Calu3 (cell line): ENCODE measurements around the gene ZNF396. TPM values are rescaled to one million over a fixed set of nuclear protein-coding genes. Genes with fewer than 3 reads are reported as not detected.

ENCODE experiments used
- BruUV-seq: library from RNA; stranded (reverse); fragments of 400-500 nt; replicated peaks from 2 replicates; lab custom pipeline; 2021; lab: Mats Ljungman, UMichigan
- CTCF ChIA-PET: fragments of 300-600 bp; sonication (Branson Sonifier 250); formaldehyde crosslinking; loops from one replicate; lab custom pipeline; 2022; ENCODE audit warnings: antibody characterized with exemption; lab: Charles Lee
- DNase-seq: peaks from one replicate; pipeline ENCODE4 v3.0.0; 2022
- H3K27ac Mint-ChIP-seq: one replicate; pipeline ENCODE4 v1.8.0; 2022; ENCODE audit warnings: mixed read lengths; ENCODE audit not compliant: unreplicated experiment
- H3K27me3 Mint-ChIP-seq: one replicate; pipeline ENCODE4 v1.8.0; 2022; ENCODE audit warnings: mixed read lengths; ENCODE audit not compliant: unreplicated experiment
- H3K36me3 Mint-ChIP-seq: one replicate; pipeline ENCODE4 v1.8.0; 2022; ENCODE audit warnings: mild to moderate bottlenecking, moderate library complexity, mixed read lengths; ENCODE audit not compliant: insufficient read depth, unreplicated experiment
- H3K4me1 Mint-ChIP-seq: one replicate; pipeline ENCODE4 v1.8.0; 2022; ENCODE audit warnings: mild to moderate bottlenecking, low read depth, mixed read lengths; ENCODE audit not compliant: unreplicated experiment
- H3K4me3 Mint-ChIP-seq: one replicate; pipeline ENCODE4 v1.8.0; 2022; ENCODE audit warnings: mild to moderate bottlenecking, low read depth, moderate library complexity, mixed read lengths; ENCODE audit not compliant: unreplicated experiment
- H3K9me3 Mint-ChIP-seq: one replicate; pipeline ENCODE4 v1.8.0; 2022; ENCODE audit warnings: low read depth, mixed read lengths; ENCODE audit not compliant: unreplicated experiment
- CTCF ChIP-seq: fragments of 200-600 bp; IDR thresholded peaks from one replicate; pipeline ENCODE4 v1.8.0; 2022; ENCODE audit warnings: antibody characterized with exemption; ENCODE audit not compliant: unreplicated experiment
- intact Hi-C: fragments of 100-400 bp; cut with micrococcal nuclease; formaldehyde crosslinking; loops from one replicate; pipeline ENCODE4 v1.10.0; 2022; ENCODE audit not compliant: unreplicated experiment
- total RNA-seq: library from RNA; stranded (reverse); gene quantifications from 2 replicates; pipeline ENCODE4 v1.2.3, GENCODE V29; 2022

The ZNF396 gene
- total RNA-seq, 1 experiment from 2014 or later = 1.7 TPM

DNA sequence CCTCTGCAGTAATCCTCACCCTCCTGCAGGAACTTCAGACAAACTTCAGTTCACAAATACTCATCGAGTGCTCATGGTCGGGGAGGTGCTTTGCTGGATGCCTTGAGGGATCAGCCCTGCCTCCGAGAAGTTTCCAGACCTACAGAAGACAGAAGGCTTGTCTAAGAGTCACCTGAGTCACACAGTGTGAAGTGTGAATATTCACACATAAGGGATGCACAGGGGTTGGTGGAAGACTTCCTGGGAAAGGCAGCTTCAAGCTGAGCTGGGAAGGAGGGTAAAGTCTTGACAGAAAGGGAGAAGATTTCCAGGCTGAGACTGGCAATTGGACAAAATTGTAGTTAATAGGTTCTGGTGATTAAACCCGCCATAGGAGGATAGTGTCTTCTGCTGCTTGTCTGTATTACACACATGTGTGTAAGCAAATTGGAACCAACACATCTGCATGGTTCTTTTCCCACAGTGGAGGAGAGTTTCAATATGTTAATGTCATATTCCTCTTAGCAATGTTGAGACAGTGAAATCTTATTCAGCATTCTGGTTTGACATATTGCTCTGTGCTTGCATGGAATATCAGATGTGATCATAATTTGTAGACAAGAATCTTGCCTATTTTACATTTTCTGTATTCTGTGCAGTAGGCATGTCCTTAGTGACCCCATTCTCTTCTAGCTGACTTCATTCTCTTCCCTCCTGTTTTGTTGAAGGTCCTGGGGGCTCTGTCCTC is 34.7 kb upstream of the ZNF396 start:
- BruUV-seq = no TSS peak
- H3K4me1 Mint-ChIP-seq = peaks cover 67% of the 10 kb centered on the region
- H3K36me3 Mint-ChIP-seq = no peaks in the 10 kb centered on the region
- H3K27ac Mint-ChIP-seq = peak overlapping the region; percentile 13
- no peaks in the 10 kb centered on the region for H3K27me3 Mint-ChIP-seq
- no peaks in the 10 kb centered on the region for H3K9me3 Mint-ChIP-seq
- CTCF ChIA-PET = no interaction called here
- no peak overlapping the region for H3K4me3 Mint-ChIP-seq
- intact Hi-C loops = no loop called here
- TF ChIP-seq CTCF = no peak
- no peak for DNase-seq

GRCh38 chr18:35410561-35410960 is 33.4 kb upstream of the ZNF396 start:
- Mint-ChIP-seq H3K36me3 (no peaks in the 10 kb centered on the region), H3K27me3 (no peaks in the 10 kb centered on the region), H3K4me3 (no peak overlapping the region), H3K27ac (no peak overlapping the region), H3K4me1 (peaks cover 59% of the 10 kb centered on the region), H3K9me3 (no peaks in the 10 kb centered on the region)
- intact Hi-C loops = no loop called here
- no peak for DNase-seq
- BruUV-seq = no TSS peak
- CTCF ChIA-PET = interaction anchor here (0.7 to 1.7 kb wide), 2 partner anchors 68 to 460 kb away, joined by 3 to 4 read pairs; no protein-coding TSS in a partner anchor
- no peak for TF ChIP-seq CTCF

- no peaks in the 10 kb centered on the region for H3K27me3 Mint-ChIP-seq
- intact Hi-C loops = loop anchor here (2.0 to 10.0 kb wide), 5 partner anchors 69 to 295 kb away; no protein-coding TSS in a partner anchor
- no peaks in the 10 kb centered on the region for H3K36me3 Mint-ChIP-seq
- peak overlapping the region; percentile 25 for H3K27ac Mint-ChIP-seq
- BruUV-seq = no TSS peak
- CTCF ChIA-PET = interaction anchor here (1.7 kb wide), 1 partner anchor 69 kb away, joined by 4 read pairs; no protein-coding TSS in a partner anchor
- DNase-seq = peak; percentile 24
- no peak overlapping the region for H3K4me3 Mint-ChIP-seq
- peaks cover 2% of the 10 kb centered on the region for H3K9me3 Mint-ChIP-seq
- H3K4me1 Mint-ChIP-seq = peaks cover 53% of the 10 kb centered on the region
- TF ChIP-seq CTCF = no peak
These were observed 32.8 kb upstream of the ZNF396 start for GRCh38 chr18:35409911-35410310.

DNA sequence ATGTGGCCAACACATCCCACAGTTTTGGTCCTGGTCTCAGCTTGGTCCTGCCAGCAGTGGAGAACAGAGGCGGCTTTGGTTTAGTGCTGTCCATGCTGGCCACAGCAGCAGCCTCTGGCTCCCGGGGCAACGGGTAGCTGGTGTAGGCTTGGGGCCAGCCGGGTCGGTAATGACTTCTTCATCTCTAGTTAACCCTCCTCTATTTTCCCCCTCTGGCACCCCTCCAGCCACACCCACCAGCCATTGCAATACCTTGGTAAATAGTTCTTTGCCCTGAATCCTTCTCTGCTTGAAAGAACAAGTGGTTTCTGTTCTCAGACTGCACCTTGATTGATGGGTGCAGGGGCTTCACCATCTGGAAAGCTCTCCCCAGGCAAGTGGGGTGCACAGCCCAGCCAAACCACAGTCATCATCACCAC is 31.7 kb upstream of the ZNF396 start:
- Mint-ChIP-seq H3K4me1 (peaks cover 50% of the 10 kb centered on the region), H3K27me3 (no peaks in the 10 kb centered on the region), H3K4me3 (peak overlapping the region; percentile 47), H3K36me3 (no peaks in the 10 kb centered on the region), H3K9me3 (peaks cover 3% of the 10 kb centered on the region), H3K27ac (peak overlapping the region; percentile 69)
- TF ChIP-seq CTCF = no peak
- peak; percentile 74 for DNase-seq
- CTCF ChIA-PET = interaction anchor here (0.9 to 1.7 kb wide), 2 partner anchors 70 to 71 kb away, joined by 3 to 4 read pairs; no protein-coding TSS in a partner anchor
- BruUV-seq = no TSS peak
- intact Hi-C loops = loop anchor here (2.0 to 10.0 kb wide), 5 partner anchors 70 to 296 kb away; no protein-coding TSS in a partner anchor
